ENCODE data around the gene TMIGD1. TPM values are rescaled to one million over a fixed set of nuclear protein-coding genes. Genes with fewer than 3 reads are reported as not detected.

The TMIGD1 gene
- total RNA-seq, 1 donor from 2014 or later = not detected

GRCh38 chr17:30314474-30314873 lies 19.4 kb downstream of the TMIGD1 start:
- H3K4me3 ChIP-seq = no peak overlapping the region
- TF ChIP-seq CTCF (IDR thresholded peaks at IDR 0.05; ENCODE audit: borderline replicate concordance) = no peak
- no peak overlapping the region for H3K27ac ChIP-seq (replicated peaks)
- no peak for DNase-seq
- H3K4me1 ChIP-seq = no peaks in the 10 kb centered on the region
- H3K36me3 ChIP-seq = no peaks in the 10 kb centered on the region
- H3K9me3 ChIP-seq (replicated peaks) = no peaks in the 10 kb centered on the region
- intact Hi-C loops (cut with micrococcal nuclease) = no loop called here
- no peaks in the 10 kb centered on the region for H3K27me3 ChIP-seq (ENCODE audit: low read depth)

- intact Hi-C loops (cut with micrococcal nuclease) = no loop called here
- Histone ChIP-seq H3K4me3 (no peak overlapping the region), H3K27ac (replicated peaks) (no peak overlapping the region), H3K36me3 (no peaks in the 10 kb centered on the region), H3K9me3 (replicated peaks) (no peaks in the 10 kb centered on the region), H3K27me3 (ENCODE audit: low read depth) (no peaks in the 10 kb centered on the region), H3K4me1 (no peaks in the 10 kb centered on the region)
- TF ChIP-seq CTCF (IDR thresholded peaks at IDR 0.05; ENCODE audit: borderline replicate concordance) = no peak
- no peak for DNase-seq
These were observed 21.6 kb downstream of the TMIGD1 start for GRCh38 chr17:30312226-30312625.

DNA sequence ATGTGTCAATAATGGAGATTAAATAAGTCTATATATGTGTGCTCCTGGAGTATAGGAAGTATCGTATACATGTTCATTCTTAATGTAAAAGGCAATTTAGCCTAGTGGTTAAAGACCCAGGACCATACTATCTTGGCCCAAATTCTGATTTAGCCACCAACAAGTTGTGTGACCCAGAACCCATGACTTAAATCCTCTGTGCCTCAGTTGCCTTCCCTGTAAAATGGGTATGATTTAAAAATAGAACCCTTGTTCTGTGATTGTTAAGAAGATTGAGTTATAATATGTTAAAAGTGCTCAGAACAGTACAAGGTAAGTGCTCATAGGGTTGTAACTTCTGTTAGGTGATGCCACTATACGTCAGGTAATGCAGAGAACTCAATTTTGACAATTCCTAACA lies 23.3 kb downstream of the TMIGD1 start:
- H3K9me3 ChIP-seq (replicated peaks) = no peaks in the 10 kb centered on the region
- no peak for TF ChIP-seq CTCF (IDR thresholded peaks at IDR 0.05; ENCODE audit: borderline replicate concordance)
- H3K27ac ChIP-seq (replicated peaks) = no peak overlapping the region
- H3K27me3 ChIP-seq (ENCODE audit: low read depth) = peaks cover 5% of the 10 kb centered on the region
- H3K4me1 ChIP-seq = no peaks in the 10 kb centered on the region
- H3K36me3 ChIP-seq = no peaks in the 10 kb centered on the region
- H3K4me3 ChIP-seq = no peak overlapping the region
- intact Hi-C loops (cut with micrococcal nuclease) = no loop called here
- DNase-seq = no peak

GRCh38 chr17:30309591-30309990 lies 24.3 kb downstream of the TMIGD1 start:
- intact Hi-C loops (cut with micrococcal nuclease) = no loop called here
- no peaks in the 10 kb centered on the region for H3K9me3 ChIP-seq (replicated peaks)
- H3K4me1 ChIP-seq = no peaks in the 10 kb centered on the region
- H3K27me3 ChIP-seq (ENCODE audit: low read depth) = peaks cover 9% of the 10 kb centered on the region
- no peak overlapping the region for H3K4me3 ChIP-seq
- DNase-seq = no peak
- H3K27ac ChIP-seq (replicated peaks) = no peak overlapping the region
- H3K36me3 ChIP-seq = no peaks in the 10 kb centered on the region
- TF ChIP-seq CTCF (IDR thresholded peaks at IDR 0.05; ENCODE audit: borderline replicate concordance) = no peak

DNA sequence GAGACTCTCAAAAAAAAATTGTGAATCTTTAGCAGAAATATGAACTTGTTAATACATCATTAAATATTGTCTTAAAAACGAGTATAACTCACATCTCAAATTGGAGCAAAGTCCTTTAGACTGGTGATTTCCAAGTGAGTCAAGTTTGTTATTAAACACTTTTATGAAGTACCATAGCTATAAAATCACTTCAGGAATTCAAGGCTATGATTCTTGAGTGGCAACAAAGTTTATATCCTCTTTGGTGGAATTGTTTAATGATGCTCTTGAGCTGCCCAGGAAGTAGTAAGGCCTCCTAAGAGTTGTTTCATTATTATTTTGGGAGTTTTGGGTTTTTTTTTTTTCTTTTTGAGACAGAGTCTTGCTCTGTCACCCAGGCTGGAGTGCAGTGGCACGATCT lies 25.5 kb downstream of the TMIGD1 start:
- Histone ChIP-seq H3K27ac (replicated peaks) (no peak overlapping the region), H3K27me3 (ENCODE audit: low read depth) (peaks cover 9% of the 10 kb centered on the region), H3K9me3 (replicated peaks) (no peaks in the 10 kb centered on the region), H3K4me3 (no peak overlapping the region), H3K36me3 (no peaks in the 10 kb centered on the region), H3K4me1 (no peaks in the 10 kb centered on the region)
- no peak for TF ChIP-seq CTCF (IDR thresholded peaks at IDR 0.05; ENCODE audit: borderline replicate concordance)
- no peak for DNase-seq
- intact Hi-C loops (cut with micrococcal nuclease) = no loop called here

GRCh38 chr17:30304778-30305177 lies 29.1 kb downstream of the TMIGD1 start:
- no peak for DNase-seq
- intact Hi-C loops (cut with micrococcal nuclease) = no loop called here
- no peaks in the 10 kb centered on the region for H3K36me3 ChIP-seq
- no peak overlapping the region for H3K27ac ChIP-seq (replicated peaks)
- peaks cover 9% of the 10 kb centered on the region for H3K27me3 ChIP-seq (ENCODE audit: low read depth)
- H3K9me3 ChIP-seq (replicated peaks) = peaks cover 6% of the 10 kb centered on the region
- no peak for TF ChIP-seq CTCF (IDR thresholded peaks at IDR 0.05; ENCODE audit: borderline replicate concordance)
- no peak overlapping the region for H3K4me3 ChIP-seq
- H3K4me1 ChIP-seq = no peaks in the 10 kb centered on the region
